Measurements from ENCODE around the gene HIBADH.

HIBADH gene

DNA sequence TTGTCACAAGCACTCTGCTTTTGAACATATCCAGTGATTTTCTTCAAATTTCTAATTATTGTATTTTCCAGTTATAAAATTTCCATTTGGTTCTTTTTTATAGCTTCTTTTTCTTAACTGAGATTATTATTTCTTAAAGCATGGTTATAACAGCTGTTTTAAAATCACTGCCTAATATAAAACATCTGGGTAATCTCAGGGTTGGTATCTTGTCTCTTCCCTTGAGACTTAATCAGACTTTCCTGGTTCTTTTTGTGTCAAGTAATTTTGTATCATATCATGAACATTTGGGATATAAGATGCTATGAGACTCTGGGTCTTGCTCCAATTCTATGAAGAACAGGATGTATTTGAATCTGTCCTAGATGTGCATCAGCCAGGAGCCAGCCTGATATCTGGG is 93.6 kb downstream of the HIBADH start:
- H3K27ac ChIP-seq: no peak overlapping the region
- TF ChIP-seq CTCF (conservative IDR thresholded peaks at IDR 0.05) (no peak), ZFX (IDR thresholded peaks at IDR 0.05) (no peak)

DNA sequence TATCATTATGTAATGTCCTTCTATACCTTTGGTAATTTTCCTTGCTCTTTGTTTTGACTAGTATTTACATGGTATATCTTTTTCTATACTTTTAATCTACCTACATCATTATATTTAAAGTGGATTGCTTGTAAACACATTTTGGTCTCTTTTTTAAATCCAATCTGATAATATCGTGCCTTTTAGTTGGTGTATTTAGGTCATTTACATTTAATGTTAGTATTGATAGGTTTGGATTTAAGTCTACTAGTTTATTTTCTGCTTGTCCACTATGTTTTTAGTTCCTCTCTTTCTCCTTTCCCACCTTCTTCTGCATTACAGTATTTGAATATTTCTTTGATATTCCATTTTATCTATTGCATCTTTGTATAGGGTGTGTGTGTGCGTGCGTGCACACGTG is 95.4 kb downstream of the HIBADH start:
- TF ChIP-seq CTCF (conservative IDR thresholded peaks at IDR 0.05): no peak
- H3K27ac ChIP-seq: no peak overlapping the region

- no peak for TF ChIP-seq ZFX (IDR thresholded peaks at IDR 0.05)
- H3K27ac ChIP-seq: no peak overlapping the region
Observed at GRCh38 chr7:27564881-27565482, 97.7 kb downstream of the HIBADH start.

DNA sequence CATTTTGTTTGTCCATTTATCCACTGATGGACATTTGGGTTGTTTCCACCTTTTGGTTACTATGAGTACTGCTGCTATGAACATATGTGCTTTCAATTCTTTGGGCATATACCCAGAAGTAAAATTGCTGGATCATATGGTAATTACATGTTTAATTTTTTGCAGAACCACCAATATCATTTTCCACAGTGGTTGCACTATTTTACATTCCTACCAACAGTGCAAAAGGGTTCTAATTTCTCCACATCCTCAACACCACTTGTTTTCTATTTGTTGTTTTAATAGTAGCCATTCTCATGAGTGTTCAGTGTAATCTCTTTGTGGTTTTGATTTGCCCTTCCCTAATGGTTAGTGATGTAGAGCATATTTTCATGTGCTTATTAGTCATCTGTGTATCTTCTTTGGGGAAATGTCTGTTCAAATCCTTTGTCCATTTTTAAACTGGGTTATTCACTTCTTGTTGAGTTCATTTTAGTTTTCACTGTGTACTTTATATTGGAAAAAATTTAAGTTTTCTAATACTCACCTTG is 101.9 kb downstream of the HIBADH start:
- H3K27ac ChIP-seq: no peak overlapping the region
- TF ChIP-seq CTCF (conservative IDR thresholded peaks at IDR 0.05) (no peak; the same call in 1 of the 2 replicates), ZFX (IDR thresholded peaks at IDR 0.05) (no peak)

DNA sequence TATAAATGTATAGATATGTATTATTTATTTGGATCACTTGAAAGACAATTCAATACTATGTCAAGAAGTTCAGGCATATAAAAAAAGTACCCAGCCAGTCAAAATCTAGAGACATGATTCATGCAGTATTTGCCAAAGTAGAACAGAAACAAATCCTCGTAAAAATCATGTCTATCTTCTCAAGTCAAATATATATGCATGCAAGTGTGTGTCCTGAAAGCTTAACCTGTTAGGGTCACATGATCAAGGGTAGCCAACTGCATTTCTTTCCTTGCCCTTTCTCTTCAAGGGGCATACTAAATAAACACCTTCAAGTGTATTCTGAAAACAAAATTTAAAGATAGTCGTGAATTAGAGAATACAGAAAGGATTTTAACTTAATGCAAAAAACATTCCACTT is 107.0 kb downstream of the HIBADH start:
- H3K27ac ChIP-seq: no peak overlapping the region
- TF ChIP-seq CTCF (conservative IDR thresholded peaks at IDR 0.05) (no peak), ZFX (IDR thresholded peaks at IDR 0.05) (no peak)

DNA sequence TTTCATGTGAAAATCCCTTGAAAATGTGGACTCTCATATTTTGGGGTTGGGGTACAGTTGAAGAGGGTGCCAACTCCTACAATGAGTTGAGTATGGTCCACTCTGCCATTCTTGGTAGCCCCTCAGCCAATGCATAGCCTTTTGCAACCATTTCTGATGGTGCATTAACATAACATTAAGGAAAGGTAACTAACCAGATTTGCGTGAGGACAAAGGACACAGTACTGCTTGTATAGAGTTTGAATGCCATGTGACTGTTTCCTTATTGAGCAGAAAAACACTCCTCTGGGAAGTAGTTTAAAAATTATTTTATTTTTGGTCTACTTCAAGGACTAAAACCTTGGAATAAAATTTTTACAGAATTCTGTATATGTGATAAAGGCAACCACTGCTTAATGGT is 107.9 kb downstream of the HIBADH start:
- no peak overlapping the region for H3K27ac ChIP-seq
- TF ChIP-seq ZFX (IDR thresholded peaks at IDR 0.05) (no peak), CTCF (conservative IDR thresholded peaks at IDR 0.05) (no peak)

GRCh38 chr7:27553273-27553672 is 109.4 kb downstream of the HIBADH start:
- TF ChIP-seq CTCF (conservative IDR thresholded peaks at IDR 0.05) (no peak), ZFX (IDR thresholded peaks at IDR 0.05) (no peak)
- no peak overlapping the region for H3K27ac ChIP-seq

- TF ChIP-seq CTCF (conservative IDR thresholded peaks at IDR 0.05) (no peak), ZFX (IDR thresholded peaks at IDR 0.05) (no peak)
- no peak overlapping the region for H3K27ac ChIP-seq
Observed at GRCh38 chr7:27551803-27552400, 110.8 kb downstream of the HIBADH start.

Measured in C4-2B (cell line).